OCI-LY3 (cell line): ENCODE results near the gene LUZP1.

Experiments
- CTCF ChIP-seq: fragments of 200-600, 300-600 bp; sonication (generic); IDR thresholded peaks from 2 replicates; pipeline ENCODE4 v1.5.1; 2014; ENCODE audit warnings: antibody characterized with exemption, low read length, low read depth
- EZH2phosphoT487 ChIP-seq: fragments of 200-600 bp; shearing (Covaris generic); IDR thresholded peaks from 2 replicates; pipeline ENCODE4 v1.6.1; 2018; ENCODE audit warnings: antibody characterized with exemption, mixed run types, low read depth

GRCh38 chr1:23140940-23141596 is 27.6 kb downstream of the LUZP1 start:
- TF ChIP-seq CTCF = no peak
- no peak for TF ChIP-seq EZH2phosphoT487
